ENCODE data around the gene BAZ2A.
"Not testable (repeated sequence)": the region's sequence is repeated elsewhere in the genome, so short reads cannot be mapped to it uniquely, and the experiment has no call there.

BAZ2A gene

GRCh38 chr12:56630180-56630632, at the start of gene BAZ2A:
Gene BAZ2A (minus strand): TSS chr12:56630326. CDS start chr12:56617530, 12,796 bp downstream.
- Mint-ChIP-seq H3K4me1 (peaks cover 79% of the 10 kb centered on the region), H3K27me3 (no peaks in the 10 kb centered on the region), H3K4me3 (peak within 1 kb of the TSS; percentile 92 to 94), H3K9me3 (no peaks in the 10 kb centered on the region), H3K27ac (peak within 1 kb of the TSS; percentile 95 to 99)
- DNase-seq = peak; percentile 82 to 90
- peak; percentile 81 for ATAC-seq

DNA sequence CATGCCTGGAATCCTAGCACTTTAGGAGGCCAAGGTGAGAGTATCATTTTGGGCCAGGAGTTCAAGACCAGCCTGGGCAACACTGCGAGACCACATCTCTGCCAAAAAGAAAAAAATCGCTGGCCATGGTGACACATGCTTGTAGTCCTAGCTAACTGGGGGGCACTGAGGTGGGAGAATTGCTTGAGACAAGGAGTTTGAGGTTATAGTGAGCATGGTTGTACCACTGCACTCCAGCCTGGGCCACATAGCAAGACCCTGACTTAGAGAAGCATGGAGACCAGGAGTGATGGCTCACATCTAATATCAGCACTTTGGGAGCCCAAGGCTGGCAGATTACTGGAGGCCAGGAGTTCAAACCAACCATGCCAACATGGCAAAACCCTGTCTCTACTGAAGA, 48.7 kb upstream of the BAZ2A start:
- Mint-ChIP-seq H3K27ac (no peak overlapping the region), H3K4me3 (peak overlapping the region in 1 of 2 donors; percentile 37), H3K4me1 (peaks cover 84% of the 10 kb centered on the region), H3K27me3 (no peaks in the 10 kb centered on the region), H3K9me3 (no peaks in the 10 kb centered on the region)
- DNase-seq (no peak), ATAC-seq (no peak)

GRCh38 chr12:56677680-56678079, 47.6 kb upstream of the BAZ2A start:
- Mint-ChIP-seq H3K27ac (peak overlapping the region; percentile 81 to 85), H3K27me3 (no peaks in the 10 kb centered on the region), H3K4me1 (peaks cover 82% of the 10 kb centered on the region), H3K4me3 (peak overlapping the region; percentile 29 to 49), H3K9me3 (no peaks in the 10 kb centered on the region)
- peak in 1 of 2 donors; percentile 55 for DNase-seq
- peak; percentile 98 for ATAC-seq

DNA sequence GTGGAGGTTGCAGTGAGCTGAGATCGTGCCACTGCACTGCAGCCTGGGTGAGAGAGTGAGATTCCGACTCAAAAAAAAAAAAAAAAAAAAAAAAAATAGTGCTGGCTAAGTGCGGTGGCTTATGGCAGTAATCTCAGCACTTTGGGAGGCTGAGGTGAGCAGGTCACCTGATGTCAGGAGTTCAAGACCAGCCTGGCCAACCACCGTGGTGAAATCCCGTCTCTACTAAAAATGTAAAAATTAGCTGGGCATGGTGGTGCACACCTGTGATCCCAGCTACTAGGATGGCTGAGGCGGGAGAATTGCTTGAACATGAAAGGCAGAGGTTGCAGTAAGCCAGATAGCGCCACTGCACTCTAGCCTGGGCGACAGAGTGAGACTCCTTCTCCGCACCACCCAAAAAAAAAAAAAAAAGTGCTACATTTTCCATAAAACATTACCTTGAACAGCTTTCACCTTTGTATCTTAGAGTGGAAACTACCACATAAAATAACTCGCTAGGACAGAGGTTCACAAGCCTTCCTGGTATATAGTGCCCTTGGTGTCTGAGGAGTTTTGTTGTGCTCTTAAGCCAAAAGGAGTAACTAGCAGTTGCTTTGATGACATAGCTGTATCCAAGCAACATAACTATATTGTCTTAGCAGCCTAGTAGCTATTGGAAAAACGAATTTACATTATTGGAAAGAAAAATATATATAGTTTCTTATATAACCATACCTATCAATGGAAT, 46.9 kb upstream of the BAZ2A start:
- DNase-seq = peak in 1 of 2 donors; percentile 7
- H3K4me1 Mint-ChIP-seq = peaks cover 82% of the 10 kb centered on the region
- H3K27me3 Mint-ChIP-seq = no peaks in the 10 kb centered on the region

DNA sequence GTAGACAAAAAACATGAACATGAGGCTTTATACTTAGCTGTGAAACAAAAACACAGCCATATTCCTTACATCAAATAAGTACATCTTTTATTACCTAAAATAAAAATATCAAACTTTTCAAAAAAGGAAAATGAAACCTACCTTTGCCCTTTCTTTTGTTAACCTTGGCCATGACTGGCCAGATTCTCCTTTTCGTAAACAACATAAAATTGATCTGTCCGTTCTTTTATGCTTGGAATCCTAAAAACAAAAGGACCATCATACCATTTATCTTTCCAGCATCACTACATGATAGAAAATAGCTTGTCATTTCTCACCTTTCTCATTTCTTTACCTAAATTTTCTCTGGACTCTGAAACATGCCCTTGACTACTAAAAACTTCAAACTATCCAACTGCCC, 41.5 kb upstream of the BAZ2A start:
- ATAC-seq = no peak
- no peaks in the 10 kb centered on the region for H3K27me3 Mint-ChIP-seq
- H3K9me3 Mint-ChIP-seq = no peaks in the 10 kb centered on the region
- H3K4me3 Mint-ChIP-seq = no peak overlapping the region
- H3K4me1 Mint-ChIP-seq = peaks cover 64% of the 10 kb centered on the region
- no peak for DNase-seq
- H3K27ac Mint-ChIP-seq = peak overlapping the region in 1 of 2 donors; percentile 54

More for the DNA sequence above, 46.9 kb upstream of the BAZ2A start:
- no peak for ATAC-seq
- no peaks in the 10 kb centered on the region for H3K9me3 Mint-ChIP-seq
- H3K27ac Mint-ChIP-seq = peak overlapping the region; percentile 19 to 87
- H3K4me3 Mint-ChIP-seq = no peak overlapping the region

DNA sequence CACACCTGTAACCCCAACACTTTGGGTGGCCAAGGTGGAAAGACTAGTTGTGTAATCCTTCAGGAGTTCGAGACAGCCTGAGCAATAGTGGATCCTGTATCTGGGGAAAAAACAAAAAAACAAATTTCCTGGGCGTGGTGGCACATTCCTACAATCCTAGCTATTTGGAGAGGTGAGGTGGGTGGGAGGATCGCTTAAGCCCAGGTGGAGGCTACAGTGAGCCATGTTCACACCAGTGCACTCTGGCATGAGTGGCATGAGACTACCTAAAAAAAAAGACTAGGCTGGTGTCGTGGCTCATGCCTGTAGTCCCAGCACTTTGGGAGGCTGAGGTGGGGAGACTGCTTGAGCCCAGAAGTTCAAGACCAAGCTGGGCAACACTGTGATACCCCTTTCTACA, 40.7 kb upstream of the BAZ2A start:
- ATAC-seq (no peak), DNase-seq (peak in 1 of 2 donors; percentile 1)
- Mint-ChIP-seq H3K4me3 (no peak overlapping the region), H3K27ac (peak overlapping the region in 1 of 2 donors; percentile 16), H3K4me1 (peaks cover 56% of the 10 kb centered on the region), H3K27me3 (no peaks in the 10 kb centered on the region), H3K9me3 (no peaks in the 10 kb centered on the region)

DNA sequence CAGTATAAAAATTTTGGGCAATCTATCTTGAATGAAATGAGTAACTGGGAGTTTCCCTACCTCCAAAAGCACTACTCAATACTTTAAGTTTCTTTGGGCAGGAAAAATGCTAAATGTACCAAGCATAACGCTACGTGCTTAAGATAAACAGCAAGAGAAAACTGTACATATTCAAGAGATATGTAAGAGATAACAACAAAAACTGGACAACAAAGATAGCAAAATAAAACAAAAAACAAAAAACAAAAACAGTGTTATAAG, 38.0 kb upstream of the BAZ2A start:
- H3K27ac Mint-ChIP-seq = peak overlapping the region in 1 of 2 donors; percentile 19
- H3K4me3 Mint-ChIP-seq = peak overlapping the region; percentile 23 to 26

GRCh38 chr12:56661979-56662638, 32.0 kb upstream of the BAZ2A start:
- Mint-ChIP-seq H3K4me3 (no peak overlapping the region), H3K4me1 (peaks cover 22% of the 10 kb centered on the region), H3K27me3 (no peaks in the 10 kb centered on the region), H3K27ac (no peak overlapping the region), H3K9me3 (no peaks in the 10 kb centered on the region)
- peak in 1 of 2 donors; percentile 6 for DNase-seq
- no peak for ATAC-seq

More for the DNA sequence above, 38.0 kb upstream of the BAZ2A start:
- no peaks in the 10 kb centered on the region for H3K27me3 Mint-ChIP-seq
- ATAC-seq (peak; percentile 64), DNase-seq (no peak)
- H3K4me1 Mint-ChIP-seq = peaks cover 41% of the 10 kb centered on the region
- no peaks in the 10 kb centered on the region for H3K9me3 Mint-ChIP-seq

DNA sequence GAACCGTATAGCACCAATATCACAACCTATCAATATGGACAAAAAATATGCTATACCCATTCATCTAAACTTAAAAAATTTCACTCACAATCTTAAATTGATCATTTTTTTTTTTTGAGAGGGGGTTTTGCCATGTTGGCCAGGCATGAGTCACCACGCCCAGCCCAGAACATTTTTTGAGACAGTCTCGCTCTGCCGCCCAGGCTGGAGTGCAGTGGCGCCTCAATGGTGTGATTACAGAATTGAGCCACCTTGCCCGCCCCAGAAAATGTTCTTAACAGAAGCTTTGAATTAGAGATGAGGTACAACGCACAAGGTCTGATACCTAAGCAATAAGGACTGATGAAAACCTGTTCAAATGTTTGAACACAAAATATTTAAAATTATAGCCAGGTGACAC, 31.4 kb upstream of the BAZ2A start:
- H3K9me3 Mint-ChIP-seq = no peaks in the 10 kb centered on the region
- no peak overlapping the region for H3K4me3 Mint-ChIP-seq
- H3K27me3 Mint-ChIP-seq = no peaks in the 10 kb centered on the region
- peaks cover 22% of the 10 kb centered on the region for H3K4me1 Mint-ChIP-seq
- ATAC-seq = no peak
- DNase-seq = peak in 1 of 2 donors; percentile 17
- H3K27ac Mint-ChIP-seq = no peak overlapping the region

- H3K4me3 Mint-ChIP-seq = no peak overlapping the region
- H3K27ac Mint-ChIP-seq = no peak overlapping the region
- DNase-seq (no peak), ATAC-seq (no peak)
- H3K27me3 Mint-ChIP-seq = no peaks in the 10 kb centered on the region
- peaks cover 0 to 10% of the 10 kb centered on the region in 2 donors for H3K9me3 Mint-ChIP-seq
- H3K4me1 Mint-ChIP-seq = peaks cover 22% of the 10 kb centered on the region
Measured at GRCh38 chr12:56658921-56659320, 28.8 kb upstream of the BAZ2A start.

DNA sequence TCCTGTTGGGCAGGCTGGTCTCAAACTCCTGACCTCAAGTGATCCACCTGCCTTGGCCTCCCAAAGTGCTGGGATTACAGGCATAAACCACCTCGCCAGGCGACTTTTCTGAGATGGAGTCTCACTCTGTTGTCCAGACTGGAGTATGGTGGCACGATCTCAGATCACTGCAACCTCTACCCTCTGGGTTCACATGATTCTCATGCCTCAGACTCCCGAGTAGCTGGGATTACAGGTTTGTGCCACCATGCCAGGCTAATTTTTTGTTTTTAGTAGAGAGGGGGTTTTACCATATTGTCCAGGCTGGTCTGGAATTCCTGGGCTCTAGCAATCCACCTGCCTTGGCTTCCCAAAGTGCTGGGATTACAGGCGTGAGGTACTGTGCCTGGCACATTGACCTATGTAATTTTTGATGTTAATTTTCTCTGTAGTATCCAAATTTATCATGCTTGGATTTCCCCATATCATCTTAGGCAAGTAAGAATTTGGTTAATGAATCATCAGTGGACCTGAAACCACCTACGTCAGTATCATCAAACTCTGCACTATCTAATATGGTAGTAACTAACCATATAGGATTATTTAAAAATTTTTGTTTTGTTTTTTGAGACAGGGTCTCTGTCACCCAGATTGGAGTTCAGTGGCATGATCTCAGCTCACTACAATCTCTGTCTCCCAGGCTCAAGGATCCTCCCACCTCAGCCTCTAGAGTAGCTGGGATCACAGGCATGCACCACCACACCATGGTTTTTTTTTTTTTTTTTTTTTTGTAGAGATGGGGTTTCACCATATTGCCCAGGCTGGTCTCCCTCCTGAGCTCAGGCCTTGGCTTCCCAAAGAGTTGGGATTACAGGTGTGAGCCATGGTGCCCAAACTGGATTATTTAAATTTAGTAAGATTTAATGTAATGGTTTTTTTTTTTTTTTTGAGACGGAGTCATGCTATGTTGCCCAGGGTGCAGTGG, 27.6 kb upstream of the BAZ2A start:
- peaks cover 0 to 23% of the 10 kb centered on the region in 2 donors for H3K9me3 Mint-ChIP-seq
- H3K27me3 Mint-ChIP-seq = no peaks in the 10 kb centered on the region
- DNase-seq = peak; percentile 17 to 21
- peak; percentile 97 for ATAC-seq
- H3K4me3 Mint-ChIP-seq = peak overlapping the region; percentile 64 to 66
- H3K27ac Mint-ChIP-seq = peak overlapping the region; percentile 89 to 97
- peaks cover 22% of the 10 kb centered on the region for H3K4me1 Mint-ChIP-seq

DNA sequence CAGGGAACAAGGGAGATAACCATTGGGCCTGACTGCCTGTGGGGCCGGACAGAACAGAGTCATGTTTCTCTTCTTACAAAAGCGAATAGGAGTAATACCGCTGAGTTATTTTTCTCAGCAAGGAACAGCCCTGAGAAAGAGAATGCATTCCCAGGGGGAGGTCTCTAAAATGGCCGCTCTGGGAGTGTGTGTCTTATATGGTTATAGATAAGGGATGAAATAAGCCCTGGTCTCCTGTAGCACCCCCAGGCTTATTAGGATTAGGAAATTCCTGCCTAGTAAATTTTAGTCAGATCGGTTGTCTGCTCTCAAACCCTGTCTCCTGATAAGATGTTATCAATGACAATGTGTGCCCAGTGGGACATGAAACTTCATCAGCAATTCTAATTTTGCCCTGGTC, 23.7 kb upstream of the BAZ2A start:
- not testable (repeated sequence) for H3K4me3 Mint-ChIP-seq, H3K27me3 Mint-ChIP-seq, ATAC-seq
- DNase-seq = peak in 1 of 2 donors; percentile 15
- H3K27ac Mint-ChIP-seq = peak overlapping the region in 1 of 2 donors; percentile 84
- peaks cover 17% of the 10 kb centered on the region for H3K4me1 Mint-ChIP-seq
- peaks cover 0 to 26% of the 10 kb centered on the region in 2 donors for H3K9me3 Mint-ChIP-seq

DNA sequence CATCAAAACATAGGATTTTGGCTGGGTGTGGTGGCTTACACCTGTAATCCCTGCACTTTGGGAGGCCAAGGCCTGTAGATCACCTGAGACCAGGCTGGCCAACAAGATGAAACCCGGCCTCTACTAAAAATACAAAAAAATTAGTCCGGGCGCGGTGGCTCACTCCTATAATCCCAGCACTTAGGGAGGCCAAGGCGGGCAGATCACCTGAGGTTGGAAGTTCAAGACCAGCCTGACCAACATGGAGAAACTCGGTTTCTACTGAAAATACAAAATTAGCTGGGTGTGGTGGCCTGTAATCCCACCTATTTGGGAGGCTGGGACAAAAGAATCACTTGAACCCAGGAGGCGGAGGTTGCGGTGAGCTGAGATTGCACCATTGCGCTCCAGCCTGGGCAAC, 17.9 kb upstream of the BAZ2A start:
- H3K4me1 Mint-ChIP-seq = peaks cover 24% of the 10 kb centered on the region
- ATAC-seq, H3K27me3 Mint-ChIP-seq, H3K4me3 Mint-ChIP-seq, H3K27ac Mint-ChIP-seq, H3K9me3 Mint-ChIP-seq: not testable (repeated sequence)
- peak in 1 of 2 donors; percentile 7 for DNase-seq

GRCh38 chr12:56645717-56646446, 15.8 kb upstream of the BAZ2A start, which contains the start of gene ATP5F1B:
Gene ATP5F1B (minus strand): TSS chr12:56645984. CDS start chr12:56645963, 21 bp downstream.
- Mint-ChIP-seq H3K4me3 (peak within 1 kb of the TSS; percentile 94 to 96), H3K4me1 (peaks cover 39% of the 10 kb centered on the region), H3K27me3 (no peaks in the 10 kb centered on the region), H3K9me3 (no peaks in the 10 kb centered on the region), H3K27ac (peak within 1 kb of the TSS; percentile 99)
- DNase-seq (peak; percentile 88 to 97), ATAC-seq (peak; percentile 99)

All from stimulated activated naive CD8-positive, alpha-beta T cell treated with anti-CD3 and anti-CD28 coated beads, Interleukin-15, amount 100 ng/mL, for 72 hours (primary cell).